Adrenal gland (tissue), 12 donors: ENCODE data around the gene ORM2. TPM values are rescaled to one million over a fixed set of nuclear protein-coding genes. Genes with fewer than 3 reads are reported as not detected.
A peak's percentile ranks its signal among the peaks of the same experiment; 100 is the strongest.
"Not testable (repeated sequence)": the region's sequence is repeated elsewhere in the genome, so short reads cannot be mapped to it uniquely, and the experiment has no call there.

Source experiments
- DNase-seq, 7 donors: peaks; one replicate each; pipeline ENCODE4 v3.0.0-alpha.2; 2019 to 2020
- H3K27ac ChIP-seq, 5 donors: fragments of 200-600 bp; sonication (generic) in 4 of 5; 1 replicate in 3 of 5; 2 replicates in 2 of 5; pipeline versions ENCODE4 v1.5.1 to v1.8.0; 2016 to 2020; ENCODE audit warnings: mild to moderate bottlenecking in 1 of 5
- H3K27me3 ChIP-seq: fragments of 200-600 bp; 2 replicates; pipeline ENCODE4 v1.8.0; 2021
- H3K36me3 ChIP-seq, 2 donors: fragments of 200-600 bp; replicated peaks in 1 of 2; 1 replicate in 1 of 2; 2 replicates in 1 of 2; pipeline versions ENCODE4 v1.5.1 to v1.8.0; 2018 to 2022
- H3K4me1 ChIP-seq, 2 donors: fragments of 200-600 bp; replicated peaks in 1 of 2; 1 replicate in 1 of 2; 2 replicates in 1 of 2; pipeline versions ENCODE4 v1.5.1 to v1.8.0; 2018 to 2021
- H3K4me3 ChIP-seq, 4 donors: fragments of 200-600 bp; sonication (generic) in 3 of 4; one replicate each; pipeline ENCODE4 v1.5.1; 2016 to 2018
- H3K9me3 ChIP-seq, 3 donors: fragments of 200-600 bp; sonication (generic) in 1 of 3; replicated peaks in 1 of 3; 1 replicate in 2 of 3; 2 replicates in 1 of 3; pipeline versions ENCODE4 v1.5.1 to v1.8.0; 2016 to 2021
- POLR2A ChIP-seq, 2 donors: fragments of 450-650 bp; IDR thresholded peaks; one replicate each; pipeline ENCODE4 v1.6.1; 2017; ENCODE audit warnings: antibody characterized with exemption in 2 of 2, mild to moderate bottlenecking in 2 of 2, moderate library complexity in 1 of 2
- WGBS, 4 donors: extraction: QIAGEN DNeasy Blood & Tissue Kit in 2 of 4; methylation state at CpG; one replicate each; pipeline versions ENCODE4 v1.1.5 to v1.1.7; 2013 to 2017; 5-methylcytosine and 5-hydroxymethylcytosine counted together
- intact Hi-C, 2 donors: fragments of 100-400 bp; cut with DNase I; formaldehyde crosslinking; loops; one replicate each; pipeline versions ENCODE4 v1.14.1 to v1.15.0; 2022 to 2023
- polyA plus RNA-seq, 3 donors: library from polyadenylated mRNA; stranded (reverse); fragments of 200-250 nt in 2 of 3; fragments of 350-450 nt in 1 of 3; fragmentation: Illumina TruSeq in 1 of 3; extraction: RNeasy Lipid Tissue Mini Kit (QIAGEN cat#74804) in 1 of 3; gene quantifications; one replicate each; pipeline ENCODE4 v1.2.3, GENCODE V29; 2013 to 2014
- total RNA-seq, 9 donors: library from RNA; depleted of rRNA in 4 of 9; stranded (reverse); fragments of >200 nt in 4 of 9; fragments of 120-200 nt in 1 of 9; fragmentation: NEBNext Ultra II Directional in 1 of 9; extraction: Animal tissue kit (Norgen Biotek cat#: 25700) in 1 of 9; gene quantifications; one replicate each; pipeline versions ENCODE4 v1.1.0 to v1.2.4, GENCODE V29; 2013 to 2023
- TF ChIP-seq, protein P1 (sequence below), 6 experiments: fragments of 450-650 bp in 4 of 6; fragments of 200-600 bp in 2 of 6; sonication (generic) in 1 of 6; IDR thresholded peaks; 1 replicate in 5 of 6; 2 replicates in 1 of 6; pipeline versions ENCODE4 v1.5.1 to v1.8.0; 2016 to 2021; ENCODE audit warnings: antibody characterized with exemption in 6 of 6, mild to moderate bottlenecking in 2 of 6, moderate library complexity in 1 of 6
- donor health status: healthy with polysubstance abuse.
- donor health status: Bipolar disorder and iron deficiency.
- donor health status: DM: yes; HTN: yes; CAD: no.
- donor health status: DM: no; HTN: no; CAD: no.
- donor health status: DM: no; HTN: no; CAD: no.
- donor health status: DM: yes; HTN: yes; CAD: no.

Gene ORM2
- total and polyA plus RNA-seq, 12 donors: 0.60 to 16.2 (median 1.8) TPM; not detected in 3

DNA sequence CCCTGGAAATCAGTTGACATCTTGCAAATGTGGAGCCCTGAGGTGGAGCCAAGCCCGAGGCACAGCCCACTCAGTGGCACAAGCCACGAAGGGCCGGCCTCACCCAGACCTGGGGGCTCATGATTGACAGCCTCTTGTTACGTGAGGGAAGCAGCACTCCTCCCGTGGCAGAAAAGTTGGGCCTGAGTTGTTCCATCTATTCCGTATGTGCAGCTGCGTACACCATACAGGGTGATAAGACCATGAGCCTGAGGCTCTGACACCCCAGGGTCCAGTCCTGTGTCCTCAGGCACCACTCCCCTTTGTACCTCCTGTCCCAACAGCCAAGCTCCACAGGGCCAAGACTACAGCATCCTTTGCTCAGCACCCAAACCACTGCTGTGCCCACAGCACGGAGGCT lies 1.9 kb upstream of the ORM2 start:
- no peaks in the 10 kb centered on the region for H3K4me1 ChIP-seq
- H3K9me3 ChIP-seq: no peaks in the 10 kb centered on the region
- TF ChIP-seq POLR2A (IDR thresholded peaks at IDR 0.05): no peak
- TF ChIP-seq, protein P1, sequence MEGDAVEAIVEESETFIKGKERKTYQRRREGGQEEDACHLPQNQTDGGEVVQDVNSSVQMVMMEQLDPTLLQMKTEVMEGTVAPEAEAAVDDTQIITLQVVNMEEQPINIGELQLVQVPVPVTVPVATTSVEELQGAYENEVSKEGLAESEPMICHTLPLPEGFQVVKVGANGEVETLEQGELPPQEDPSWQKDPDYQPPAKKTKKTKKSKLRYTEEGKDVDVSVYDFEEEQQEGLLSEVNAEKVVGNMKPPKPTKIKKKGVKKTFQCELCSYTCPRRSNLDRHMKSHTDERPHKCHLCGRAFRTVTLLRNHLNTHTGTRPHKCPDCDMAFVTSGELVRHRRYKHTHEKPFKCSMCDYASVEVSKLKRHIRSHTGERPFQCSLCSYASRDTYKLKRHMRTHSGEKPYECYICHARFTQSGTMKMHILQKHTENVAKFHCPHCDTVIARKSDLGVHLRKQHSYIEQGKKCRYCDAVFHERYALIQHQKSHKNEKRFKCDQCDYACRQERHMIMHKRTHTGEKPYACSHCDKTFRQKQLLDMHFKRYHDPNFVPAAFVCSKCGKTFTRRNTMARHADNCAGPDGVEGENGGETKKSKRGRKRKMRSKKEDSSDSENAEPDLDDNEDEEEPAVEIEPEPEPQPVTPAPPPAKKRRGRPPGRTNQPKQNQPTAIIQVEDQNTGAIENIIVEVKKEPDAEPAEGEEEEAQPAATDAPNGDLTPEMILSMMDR (IDR thresholded peaks at IDR 0.05): no peak
- no peaks in the 10 kb centered on the region for H3K36me3 ChIP-seq
- H3K4me3 ChIP-seq: no peak overlapping the region
- DNase-seq: no peak
- intact Hi-C loops: no loop called here
- WGBS, 4 donors: 97 to 100% (median 97%) methylated on average over 3 to 8 of the region's 8 CpGs
- no peaks in the 10 kb centered on the region for H3K27me3 ChIP-seq
- H3K27ac ChIP-seq: no peak overlapping the region

DNA sequence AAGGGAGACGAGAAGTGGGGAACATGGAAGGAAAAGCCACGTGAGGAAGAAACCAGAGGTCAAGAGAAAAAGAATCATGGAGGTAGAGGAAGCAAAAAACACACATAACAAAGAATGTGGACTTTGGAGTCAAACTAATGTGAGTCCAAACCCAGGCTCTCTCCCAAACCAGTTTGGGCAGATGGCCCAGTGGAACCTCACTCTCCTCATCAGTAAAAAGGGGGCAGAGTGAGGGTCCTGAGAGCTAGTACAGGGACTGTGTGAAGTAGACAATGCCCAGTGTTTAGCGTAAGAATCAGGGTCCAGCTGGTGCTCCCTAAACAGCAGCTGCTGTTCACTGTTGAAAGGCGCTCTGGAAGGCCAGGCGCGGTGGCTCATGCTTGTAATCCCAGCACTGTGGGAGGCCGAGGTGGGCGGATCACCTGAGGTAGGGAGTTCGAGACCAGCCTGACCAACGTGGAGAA lies 1.3 kb upstream of the ORM2 start:
- H3K4me3 ChIP-seq, DNase-seq, H3K27ac ChIP-seq, H3K36me3 ChIP-seq, H3K9me3 ChIP-seq, intact Hi-C loops, H3K4me1 ChIP-seq, H3K27me3 ChIP-seq: not testable (repeated sequence)
- WGBS, 4 donors: 81 to 90% (median 88%) methylated on average over 10 of the region's 10 CpGs

DNA sequence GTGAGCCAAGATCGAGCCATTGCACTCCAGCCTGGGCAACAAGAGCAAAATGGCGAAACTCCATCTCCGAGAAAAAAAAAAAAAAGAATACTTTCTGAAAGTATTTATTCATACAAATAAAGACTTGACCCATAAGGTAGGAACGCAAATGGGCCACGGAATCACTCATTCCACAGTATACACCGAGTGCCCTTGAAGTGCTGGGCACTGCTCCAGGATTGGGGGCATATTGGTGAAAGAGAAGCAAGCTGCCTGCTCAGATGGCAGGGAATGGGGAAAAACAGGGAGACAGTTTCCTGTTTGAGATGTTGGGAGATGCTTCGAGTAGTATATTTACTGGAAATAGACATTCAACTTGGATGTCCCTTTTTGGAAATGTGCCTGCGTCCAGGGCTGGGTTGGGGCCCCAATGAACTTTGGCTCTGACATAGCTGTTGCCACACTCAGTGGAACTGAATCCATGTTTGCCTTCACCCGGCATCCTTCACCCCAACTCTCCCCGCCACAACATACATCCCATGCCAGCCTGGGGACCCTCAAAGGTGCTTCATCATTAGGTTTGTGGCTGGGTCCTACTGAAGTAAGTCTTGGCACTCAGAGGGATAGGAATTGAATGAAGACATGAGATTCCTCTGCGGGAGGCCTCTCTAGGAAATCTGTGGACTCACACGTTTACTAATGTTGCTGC lies 588 bp upstream of the ORM2 start:
- H3K4me1 ChIP-seq, H3K27ac ChIP-seq, H3K9me3 ChIP-seq, H3K27me3 ChIP-seq, intact Hi-C loops, H3K36me3 ChIP-seq, H3K4me3 ChIP-seq: not testable (repeated sequence)
- WGBS, 4 donors: 55 to 63% (median 59%) methylated on average over 8 to 11 of the region's 12 CpGs
- DNase-seq: peak in 6 of 7 donors; percentile 35 to 71 (median 58)

DNA sequence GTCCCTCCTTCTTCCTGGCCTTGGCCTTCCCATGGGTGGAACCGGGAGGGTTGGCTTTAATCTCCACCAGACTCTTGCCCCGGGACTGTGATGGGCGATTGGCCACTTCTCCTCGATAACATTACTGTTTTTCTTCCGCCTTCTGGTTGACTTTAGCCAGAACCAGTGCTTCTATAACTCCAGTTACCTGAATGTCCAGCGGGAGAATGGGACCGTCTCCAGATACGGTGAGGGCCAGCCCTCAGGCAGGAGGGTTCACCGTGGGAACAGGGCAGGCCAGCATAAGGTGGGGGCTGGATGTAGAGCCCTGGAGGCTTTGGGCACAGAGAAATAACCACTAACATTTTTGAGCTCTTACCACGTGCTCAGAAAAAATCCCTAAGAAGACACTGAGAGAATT lies 967 bp downstream of the ORM2 start:
- no peaks in the 10 kb centered on the region for H3K36me3 ChIP-seq
- WGBS, 4 donors: 51 to 68% (median 63%) methylated on average over 10 of the region's 10 CpGs
- no peaks in the 10 kb centered on the region for H3K27me3 ChIP-seq
- H3K4me3 ChIP-seq: no peak overlapping the region
- no peak for DNase-seq
- no peaks in the 10 kb centered on the region for H3K9me3 ChIP-seq
- no peak overlapping the region for H3K27ac ChIP-seq
- intact Hi-C loops: no loop called here
- H3K4me1 ChIP-seq: no peaks in the 10 kb centered on the region
- TF ChIP-seq POLR2A (IDR thresholded peaks at IDR 0.05): no peak
- TF ChIP-seq, protein P1 (IDR thresholded peaks at IDR 0.05): no peak

DNA sequence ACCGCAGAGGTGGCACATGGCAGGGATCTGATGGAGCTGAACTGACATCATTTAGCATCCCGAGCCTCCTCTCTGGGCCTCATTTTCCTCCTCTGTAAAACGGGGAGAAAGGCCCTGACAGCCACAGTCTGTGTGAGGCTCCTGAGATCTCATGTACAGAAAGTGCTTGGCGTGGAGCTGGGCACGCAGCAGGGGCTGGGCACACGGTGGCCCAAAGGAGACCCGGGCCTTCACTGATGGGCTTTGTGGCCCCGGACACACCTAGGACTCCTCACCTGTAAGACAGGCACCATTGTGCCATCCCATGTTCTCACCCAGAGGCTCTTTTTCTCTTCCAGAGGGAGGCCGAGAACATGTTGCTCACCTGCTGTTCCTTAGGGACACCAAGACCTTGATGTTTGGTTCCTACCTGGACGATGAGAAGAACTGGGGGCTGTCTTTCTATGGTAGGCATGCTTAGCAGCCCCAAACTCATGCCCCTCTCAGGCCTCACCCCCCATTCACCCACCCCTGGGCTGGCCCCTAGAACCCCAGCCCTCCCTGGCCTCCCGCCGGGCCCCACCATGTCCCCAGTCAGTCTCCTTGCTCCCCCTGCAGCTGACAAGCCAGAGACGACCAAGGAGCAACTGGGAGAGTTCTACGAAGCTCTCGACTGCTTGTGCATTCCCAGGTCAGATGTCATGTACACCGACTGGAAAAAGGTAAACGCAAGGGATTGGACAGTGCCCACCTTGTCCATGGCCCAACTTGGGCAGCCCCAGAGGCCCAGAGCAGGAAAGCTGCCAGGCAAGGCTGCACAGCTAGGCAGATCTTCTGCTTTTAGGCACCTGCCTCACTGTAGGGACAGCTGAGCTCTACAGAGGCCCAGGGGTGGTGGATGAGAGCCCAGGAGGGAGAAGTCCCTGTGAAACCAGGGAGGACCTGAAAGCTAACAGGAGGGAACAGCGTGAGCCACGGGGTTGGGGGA lies 1.8 kb downstream of the ORM2 start:
- H3K36me3 ChIP-seq, H3K9me3 ChIP-seq, intact Hi-C loops, DNase-seq, H3K27me3 ChIP-seq, H3K27ac ChIP-seq, H3K4me3 ChIP-seq, H3K4me1 ChIP-seq: not testable (repeated sequence)
- 78 to 94% (median 84%) methylated on average over 5 to 15 of the region's 19 CpGs for WGBS, 4 donors

DNA sequence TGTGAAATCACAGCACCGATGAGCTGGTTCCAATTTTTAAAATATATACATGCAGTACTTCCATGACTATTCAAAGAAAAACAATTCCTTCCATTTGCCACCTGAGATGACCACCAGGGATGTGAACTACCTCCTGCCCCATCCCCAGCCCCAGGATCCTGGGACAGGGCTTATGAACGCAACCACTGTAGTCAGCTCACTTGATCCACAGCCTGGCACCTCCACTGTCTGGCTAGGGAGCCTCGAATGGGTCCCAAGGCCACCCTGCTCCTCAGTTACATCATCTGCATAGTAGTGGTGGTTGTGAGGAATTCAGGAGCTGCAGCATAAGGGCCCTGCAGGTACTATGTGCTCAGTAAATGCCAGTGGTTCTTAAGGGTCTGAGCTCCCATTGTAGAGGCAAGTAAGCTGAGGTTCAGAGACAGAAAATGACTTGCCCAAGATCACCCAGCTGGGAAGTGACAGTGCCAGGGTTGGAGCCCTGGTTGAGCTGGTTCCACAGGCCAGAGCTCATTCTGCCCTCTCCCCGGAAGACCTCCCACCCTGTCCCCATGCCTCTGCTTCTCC lies 2.9 kb downstream of the ORM2 start:
- H3K4me1 ChIP-seq, H3K27ac ChIP-seq, intact Hi-C loops, H3K4me3 ChIP-seq, H3K9me3 ChIP-seq, H3K27me3 ChIP-seq: not testable (repeated sequence)
- peak in 1 of 7 donors; percentile 45 for DNase-seq
- peaks cover 0 to 12% of the 10 kb centered on the region in 2 donors for H3K36me3 ChIP-seq
- 50 to 68% (median 58%) methylated on average over 2 to 4 of the region's 4 CpGs for WGBS, 4 donors

DNA sequence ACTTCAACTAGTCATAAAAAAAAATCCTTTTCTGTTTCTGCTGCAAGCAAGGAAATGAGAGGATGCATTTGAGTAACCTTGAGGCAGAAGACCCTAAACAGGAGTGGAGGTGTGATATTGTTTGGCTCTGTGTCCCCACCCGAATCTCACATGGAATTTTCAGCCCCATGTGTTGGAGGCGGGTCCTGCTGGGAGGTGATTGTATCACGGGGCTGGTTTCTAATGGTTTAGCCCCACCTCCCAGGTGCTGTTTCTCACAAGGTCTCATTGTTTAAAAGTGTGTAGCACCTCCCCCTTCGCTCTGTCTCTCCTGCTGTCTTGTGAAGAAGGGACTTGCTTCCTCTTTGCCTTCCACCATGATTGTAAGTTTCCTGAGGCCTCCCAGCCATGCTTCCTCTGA lies 4.0 kb downstream of the ORM2 start:
- H3K4me1 ChIP-seq, intact Hi-C loops, DNase-seq, H3K27ac ChIP-seq, H3K4me3 ChIP-seq, H3K9me3 ChIP-seq, H3K27me3 ChIP-seq: not testable (repeated sequence)
- peaks cover 0 to 24% of the 10 kb centered on the region in 2 donors for H3K36me3 ChIP-seq
- 67 to 89% (median 82%) methylated on average over 1 to 3 of the region's 4 CpGs for WGBS, 4 donors
